Left kidney (tissue), 2 donors: ENCODE measurements around the gene TMEM51. TPM values are rescaled to one million over a fixed set of nuclear protein-coding genes. Genes with fewer than 3 reads are reported as not detected.
A peak's percentile ranks its signal among the peaks of the same experiment; 100 is the strongest.
"Not testable (repeated sequence)": the region's sequence is repeated elsewhere in the genome, so short reads cannot be mapped to it uniquely, and the experiment has no call there.

Source experiments
- DNase-seq: peaks from one replicate; pipeline ENCODE4 v3.0.0-alpha.2; 2013
- polyA plus RNA-seq: library from polyadenylated mRNA; unstranded; fragments of 120-200 nt; gene quantifications from one replicate; pipeline ENCODE4 v1.2.1, GENCODE V29; 2013; ENCODE audit not compliant: insufficient read length

TMEM51 gene
- polyA plus RNA-seq, 1 donor = 14.6 TPM

DNA sequence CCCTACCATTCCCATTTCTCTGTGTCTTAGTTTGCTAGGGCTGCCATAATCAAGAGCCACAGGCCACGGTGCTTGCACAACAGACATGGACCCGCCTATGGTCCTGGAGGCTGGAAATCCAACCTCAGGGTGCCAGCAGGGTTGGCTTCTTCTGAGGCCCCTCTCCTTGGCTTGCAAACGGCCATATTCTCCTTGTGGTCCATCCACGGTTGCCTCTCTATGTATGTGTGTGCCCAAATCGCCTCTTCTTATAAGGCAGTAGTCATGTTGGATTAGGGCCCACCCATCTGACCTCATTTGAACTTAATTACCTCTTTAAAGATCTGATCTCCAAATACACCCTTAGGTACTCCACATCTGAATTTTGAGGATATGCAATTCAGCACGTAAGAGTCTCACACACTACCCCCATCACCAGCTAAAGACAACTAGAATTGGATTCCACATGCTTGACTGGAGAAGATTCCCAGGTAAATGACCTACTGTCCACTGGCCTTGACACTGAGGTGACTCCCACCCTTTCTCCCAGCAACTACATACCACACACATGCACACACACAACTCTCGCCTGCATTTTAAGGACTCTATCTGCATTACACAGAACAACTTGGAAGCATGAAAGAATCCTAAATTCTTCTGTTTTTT is 28.3 kb upstream of the TMEM51 start:
- no peak for DNase-seq

DNA sequence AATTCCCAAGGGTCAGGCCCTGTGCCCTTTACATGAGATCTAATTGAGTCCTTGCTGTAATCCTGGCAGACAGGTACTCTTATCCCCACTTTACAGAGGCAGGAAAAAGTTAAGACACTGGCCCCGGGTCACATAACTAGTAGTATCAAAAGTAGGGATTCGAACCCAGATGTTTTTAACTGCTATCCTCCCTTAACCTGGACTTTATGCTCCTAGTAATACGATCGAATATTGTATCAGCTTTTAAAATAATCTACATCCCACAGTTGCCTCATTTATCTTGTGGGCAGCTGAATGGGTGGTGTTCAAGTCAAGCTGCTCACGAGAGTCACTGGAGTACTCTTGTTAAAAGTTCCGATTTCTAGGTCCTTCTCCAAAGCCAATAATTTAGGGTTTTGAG is 25.5 kb upstream of the TMEM51 start:
- no peak for DNase-seq

DNA sequence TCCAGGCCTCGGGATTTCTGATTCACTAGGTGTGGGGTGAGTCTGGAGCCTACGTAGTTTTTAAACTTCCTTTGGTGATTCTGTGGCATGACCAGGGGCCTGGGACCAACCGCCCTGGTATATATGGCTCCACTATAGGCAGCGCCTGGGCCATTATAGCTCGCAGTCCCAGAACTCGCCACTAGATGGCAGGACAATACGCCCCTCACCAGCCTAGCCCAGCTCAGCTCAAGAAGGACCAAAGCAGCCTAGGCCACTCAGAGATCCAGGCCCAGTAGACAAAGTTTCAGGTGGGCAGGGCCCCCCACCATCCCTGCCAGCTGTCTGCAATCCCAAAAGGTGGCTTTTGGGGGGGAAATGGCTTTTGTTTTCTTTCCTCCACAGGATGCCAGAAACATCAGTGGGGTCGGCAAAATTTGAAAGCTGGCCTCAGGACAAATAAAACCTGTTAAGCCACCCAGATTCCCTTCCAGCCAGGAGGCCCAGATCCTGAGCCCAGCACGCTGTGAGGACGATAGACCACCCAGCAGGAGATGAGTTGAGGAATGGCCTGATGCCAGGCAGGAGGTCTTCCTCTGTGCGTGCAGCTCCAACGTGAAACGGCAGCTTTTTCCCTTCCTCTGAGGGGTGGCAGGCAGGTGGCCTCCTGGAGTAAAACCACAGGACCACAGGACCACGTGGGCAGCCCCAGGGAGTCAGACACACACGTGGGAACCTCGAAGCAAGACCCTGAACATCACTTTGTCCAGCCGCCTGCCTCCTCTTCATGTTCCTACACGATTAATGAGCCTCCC is 24.8 kb upstream of the TMEM51 start:
- DNase-seq = peak; percentile 63

DNA sequence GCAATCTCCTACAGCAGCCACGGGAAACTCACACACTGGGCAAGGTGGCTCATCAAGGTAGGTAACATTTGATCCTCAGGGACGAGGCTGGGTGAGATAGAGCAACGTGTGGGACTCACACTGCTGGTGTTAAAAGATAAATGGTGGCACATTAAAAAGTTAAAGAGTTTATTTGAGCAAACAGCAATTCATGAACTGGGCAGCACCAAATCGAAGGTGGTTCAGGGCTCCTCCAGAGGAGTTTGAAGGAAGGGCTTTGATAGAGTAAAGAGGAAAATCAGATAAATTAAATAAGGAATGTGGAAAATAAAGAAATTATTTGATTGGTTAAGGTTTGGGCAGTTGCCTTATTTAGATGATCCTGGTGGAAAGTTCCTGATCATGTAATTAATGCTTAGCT is 23.6 kb upstream of the TMEM51 start:
- no peak for DNase-seq

DNA sequence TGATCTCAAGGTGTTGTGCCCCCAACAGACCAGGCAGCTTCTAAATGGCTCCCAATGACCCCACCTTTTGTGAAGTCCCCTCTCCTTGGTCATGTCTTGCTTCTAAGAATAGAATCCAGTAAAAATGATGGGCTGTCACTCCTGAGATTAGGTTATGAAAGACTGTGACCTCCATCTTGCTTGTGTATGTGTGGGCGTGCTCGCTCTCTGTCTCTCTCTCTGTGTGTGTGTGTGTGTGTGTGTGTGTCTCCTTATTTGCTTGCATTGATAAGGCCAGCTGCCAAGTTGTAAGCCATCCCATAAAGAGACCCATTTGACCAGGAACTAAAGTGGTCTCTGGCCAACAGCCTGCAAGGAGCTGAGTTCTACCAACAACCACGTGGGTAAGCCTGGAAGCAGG is 22.9 kb upstream of the TMEM51 start:
- DNase-seq = no peak

DNA sequence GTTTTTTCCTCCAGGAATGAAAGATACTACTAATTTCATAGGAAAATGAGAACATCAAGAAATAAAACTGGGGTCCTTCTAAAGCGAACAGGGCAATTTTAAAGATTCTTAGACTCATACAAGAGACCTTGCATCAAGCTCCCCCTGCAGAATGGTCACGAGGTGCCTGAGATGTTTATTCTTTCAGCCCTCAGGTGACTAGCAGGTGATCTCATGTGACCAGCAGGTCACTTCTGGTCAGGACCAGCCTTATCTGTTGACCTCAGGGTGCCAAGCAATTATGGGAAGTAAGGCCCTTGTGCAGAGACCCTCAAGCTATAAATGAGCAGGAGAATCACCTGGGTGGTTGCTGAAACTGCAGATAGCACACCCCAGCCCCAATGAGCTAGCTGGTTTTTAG is 20.6 kb upstream of the TMEM51 start:
- no peak for DNase-seq

DNA sequence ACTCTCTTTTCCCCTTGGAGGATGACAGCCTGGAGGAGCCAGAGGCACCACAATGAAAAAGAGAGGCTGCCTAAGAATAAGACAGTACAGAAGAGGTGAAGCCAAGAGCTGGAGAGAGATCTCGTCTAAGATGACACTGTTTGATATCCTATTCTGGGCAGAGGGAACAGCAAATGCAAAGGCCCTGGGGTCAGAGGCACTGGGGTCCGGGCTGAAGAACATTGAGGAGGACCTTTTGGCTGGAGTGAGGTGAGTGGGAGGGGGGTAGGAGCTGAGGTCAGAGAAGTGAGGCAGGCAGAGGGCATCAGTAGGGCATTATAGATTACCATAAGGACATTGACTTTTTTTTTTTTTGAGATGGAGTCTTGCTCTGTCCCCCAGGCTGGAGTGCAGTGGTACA is 19.3 kb upstream of the TMEM51 start:
- DNase-seq = no peak

DNA sequence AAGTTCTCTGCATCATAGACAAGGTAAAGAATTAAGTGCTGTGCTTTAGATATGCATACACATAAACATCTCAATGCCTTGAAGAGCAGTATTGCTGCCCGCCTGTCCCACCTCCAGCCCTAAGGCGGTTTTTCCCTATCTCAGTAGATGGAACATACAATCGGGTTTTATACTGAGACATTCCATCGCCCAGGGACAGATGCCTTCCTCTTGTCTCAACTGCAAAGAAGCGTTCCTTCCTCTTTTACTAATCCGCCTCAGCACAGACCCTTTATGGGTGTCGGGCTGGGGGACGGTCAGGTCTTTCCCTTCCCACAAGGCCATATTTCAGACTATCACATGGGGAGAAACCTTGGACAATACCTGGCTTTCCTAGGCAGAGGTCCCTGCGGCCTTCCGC is 17.9 kb upstream of the TMEM51 start:
- DNase-seq = not testable (repeated sequence)

DNA sequence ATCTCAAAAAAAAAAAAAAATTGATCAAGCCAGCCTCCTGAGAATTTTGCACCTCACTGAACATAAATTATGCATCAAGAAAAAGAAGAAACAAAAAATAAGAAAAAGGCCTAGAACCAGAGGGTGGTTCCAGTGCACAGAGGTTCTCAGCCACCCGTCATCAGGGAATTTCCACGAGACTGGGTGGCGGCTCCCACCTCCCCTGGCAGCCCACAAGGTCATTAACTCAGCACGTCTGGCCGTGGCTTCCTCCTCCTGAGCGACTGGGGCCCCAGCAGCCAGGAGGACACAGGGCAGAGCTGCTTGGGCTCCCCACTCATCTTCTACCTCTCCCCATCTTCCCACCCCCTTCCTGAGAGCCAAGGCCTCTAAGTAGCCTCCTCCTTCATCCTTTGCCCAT is 15.7 kb upstream of the TMEM51 start:
- no peak for DNase-seq

DNA sequence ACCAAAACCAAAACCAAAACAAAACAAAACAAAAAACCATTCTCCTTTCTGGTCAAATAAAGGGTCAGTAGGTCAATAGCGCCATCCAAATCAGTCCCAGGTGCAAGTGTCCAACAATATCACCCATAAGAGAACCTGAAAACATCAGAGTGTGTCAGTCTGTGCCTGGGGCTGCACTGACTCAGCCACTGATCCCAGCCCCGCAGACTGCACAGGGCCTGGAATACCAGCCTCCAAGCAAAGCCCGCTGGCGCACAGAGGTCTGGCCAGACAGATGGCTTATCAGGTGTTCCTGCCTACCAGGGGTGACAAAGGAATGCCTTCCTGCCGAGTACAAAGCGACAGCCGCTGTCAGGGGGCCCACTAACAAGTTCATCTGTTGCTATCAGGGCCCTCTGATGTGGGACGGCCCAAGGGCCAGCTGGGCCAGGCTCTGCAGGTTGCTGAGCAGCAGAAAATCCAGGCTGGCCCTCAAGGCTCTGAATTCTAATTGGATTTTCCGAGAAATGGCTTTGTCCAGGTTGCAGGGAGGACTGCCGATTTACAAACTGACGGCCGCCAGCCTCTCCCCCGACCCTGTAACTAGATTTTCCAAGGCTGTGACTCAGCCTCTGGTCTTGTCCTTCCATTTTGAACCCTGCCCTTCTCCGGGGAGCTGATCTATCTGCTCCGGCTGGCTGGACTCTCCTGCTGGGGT is 13.7 kb upstream of the TMEM51 start:
- DNase-seq = no peak

DNA sequence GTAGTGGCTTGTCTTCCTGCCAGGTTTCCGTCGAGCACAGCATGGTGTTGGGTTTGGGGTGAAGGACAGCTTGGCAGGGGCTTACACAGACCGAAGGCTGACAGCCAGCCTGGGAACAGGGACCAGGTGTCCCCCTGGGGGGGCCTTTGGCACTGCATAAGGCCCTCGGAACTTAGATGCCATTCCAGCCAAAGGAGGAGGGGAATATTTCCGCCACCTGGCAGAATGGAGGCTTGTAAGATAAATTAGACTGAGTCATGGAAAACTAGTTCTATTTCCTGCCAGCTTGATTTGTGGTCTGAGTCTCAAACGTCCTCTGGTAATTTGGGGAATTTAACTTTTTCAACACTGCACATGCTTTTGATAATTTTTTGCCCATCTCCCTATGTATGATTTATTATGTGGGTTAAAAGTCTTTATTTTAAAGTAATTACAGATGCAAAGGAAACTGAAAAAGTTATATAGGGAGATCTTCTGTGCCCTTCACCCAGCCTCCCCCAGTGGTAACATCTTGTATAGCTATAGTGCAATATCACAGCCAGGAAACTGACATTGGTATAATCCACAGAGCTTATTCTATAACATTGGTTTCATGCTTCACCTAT is 11.5 kb upstream of the TMEM51 start:
- no peak for DNase-seq

DNA sequence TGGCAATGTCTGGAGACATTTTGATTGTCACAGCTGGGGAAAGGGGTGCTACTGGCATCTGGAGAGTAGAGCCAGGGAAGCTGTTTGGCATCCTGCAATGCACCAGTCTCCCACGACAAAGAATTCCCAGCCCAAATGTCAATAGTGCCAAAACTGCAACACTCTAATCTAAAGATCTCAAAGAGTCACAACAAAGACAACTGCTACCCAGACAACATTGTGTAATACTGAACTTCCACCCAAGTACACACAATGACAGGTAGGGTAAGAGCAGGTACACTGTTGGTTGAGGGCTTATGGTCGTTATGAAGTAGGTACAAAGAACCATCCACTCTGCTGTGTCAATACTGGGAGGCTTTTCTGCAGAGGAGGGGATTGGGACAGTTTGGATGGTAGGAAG is 8.2 kb upstream of the TMEM51 start:
- no peak for DNase-seq

DNA sequence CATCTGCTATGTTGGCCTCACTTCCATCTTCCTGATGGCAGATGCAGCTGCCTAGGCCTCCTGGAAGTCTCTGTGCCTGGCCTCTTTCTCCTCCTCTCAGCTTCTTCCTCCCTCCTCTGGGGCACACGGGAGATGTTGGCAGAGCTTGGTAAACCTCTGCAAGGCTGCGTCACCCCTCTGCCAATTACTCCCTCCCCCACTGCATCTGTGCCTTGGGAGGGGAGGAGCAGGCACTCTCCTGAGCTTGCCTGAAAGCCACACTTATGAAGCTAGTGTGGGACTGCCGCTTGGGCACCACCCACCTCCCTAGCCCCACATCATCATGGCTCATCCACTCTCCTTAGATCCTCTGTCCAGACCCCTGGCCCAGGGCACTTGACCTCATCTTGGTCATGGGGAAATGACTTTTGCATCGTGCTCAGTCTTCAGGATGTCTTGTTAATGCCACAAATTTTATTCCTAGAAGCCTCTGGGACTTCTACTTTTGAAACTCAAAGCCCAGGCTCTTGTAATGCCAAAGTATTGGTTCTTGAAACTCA is 7.3 kb upstream of the TMEM51 start:
- no peak for DNase-seq

DNA sequence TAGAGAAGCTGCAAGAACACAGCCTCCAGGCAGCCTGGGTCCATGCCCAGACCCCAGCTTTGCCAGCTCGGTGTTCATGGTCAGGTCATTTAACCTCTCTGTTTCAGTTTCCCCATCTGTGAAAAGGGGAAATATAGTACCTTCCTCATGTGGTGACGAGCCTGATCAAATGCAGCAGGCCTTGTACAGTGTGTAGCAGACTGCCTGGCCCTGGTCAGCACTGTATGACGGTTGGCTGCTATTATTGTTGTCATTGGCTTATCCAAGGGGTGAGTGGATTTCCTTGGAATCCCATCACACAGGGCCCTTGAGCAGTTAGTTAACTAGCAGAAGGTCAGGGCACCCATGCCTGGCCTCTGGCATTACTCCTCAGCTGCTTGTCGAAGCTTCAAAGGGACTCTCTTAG is 6.6 kb upstream of the TMEM51 start:
- no peak for DNase-seq

DNA sequence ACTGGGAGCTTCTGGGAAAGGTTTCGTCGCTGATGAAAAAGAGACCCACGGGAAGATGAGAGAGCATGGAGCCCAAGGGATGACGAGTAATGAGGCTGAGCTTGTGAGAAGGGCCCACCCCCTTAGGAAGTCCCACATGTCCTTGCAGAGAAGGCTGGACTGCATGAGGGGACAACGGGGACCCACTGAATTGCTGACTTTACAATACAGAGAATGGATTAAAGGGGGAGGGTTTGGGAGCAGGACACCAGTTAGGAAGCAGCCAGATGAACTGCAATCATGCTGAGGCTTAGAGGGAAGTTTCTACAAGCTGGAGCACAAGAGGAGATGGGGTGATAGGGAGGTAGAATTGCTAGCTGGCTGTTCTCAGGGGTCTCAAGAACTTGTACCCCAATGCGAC is 5.5 kb upstream of the TMEM51 start:
- no peak for DNase-seq

DNA sequence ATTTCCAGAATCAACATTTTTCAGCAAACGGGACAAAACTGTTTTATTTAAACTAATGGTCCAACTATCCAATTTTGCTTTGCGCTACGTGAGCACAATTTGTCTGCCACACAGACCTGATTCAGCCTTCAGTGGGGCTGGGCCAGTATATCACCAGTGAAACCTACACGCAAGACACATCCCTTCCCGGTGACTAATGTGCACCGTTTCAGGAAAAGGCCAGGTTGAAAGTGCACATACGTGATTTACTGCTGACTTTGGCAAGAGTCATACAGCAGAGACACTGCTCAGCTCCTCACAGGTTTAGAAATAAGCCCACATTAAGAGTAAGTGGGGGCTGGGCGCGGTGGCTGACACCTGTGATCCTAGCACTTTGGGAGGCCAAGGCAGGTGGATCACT is 5.1 kb upstream of the TMEM51 start:
- DNase-seq = no peak

DNA sequence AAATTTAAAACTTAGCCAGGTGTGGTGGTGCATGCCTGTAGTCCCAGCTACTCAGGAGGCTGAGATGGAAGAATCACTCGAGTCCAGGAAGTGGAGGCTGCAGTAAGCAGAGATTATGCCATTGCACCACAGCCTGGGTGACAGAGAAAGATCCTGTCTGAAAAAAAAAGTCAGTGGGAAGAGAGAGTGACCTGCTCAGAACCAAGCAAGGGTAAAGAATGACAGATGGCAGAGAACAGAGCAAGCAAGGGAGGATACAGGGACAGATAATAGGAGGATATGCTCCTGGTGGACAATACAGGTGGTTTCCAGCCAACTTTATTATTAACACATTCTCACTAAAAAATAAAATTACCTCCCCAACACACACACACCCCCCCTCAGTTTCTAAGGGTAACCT is 4.6 kb upstream of the TMEM51 start:
- no peak for DNase-seq

DNA sequence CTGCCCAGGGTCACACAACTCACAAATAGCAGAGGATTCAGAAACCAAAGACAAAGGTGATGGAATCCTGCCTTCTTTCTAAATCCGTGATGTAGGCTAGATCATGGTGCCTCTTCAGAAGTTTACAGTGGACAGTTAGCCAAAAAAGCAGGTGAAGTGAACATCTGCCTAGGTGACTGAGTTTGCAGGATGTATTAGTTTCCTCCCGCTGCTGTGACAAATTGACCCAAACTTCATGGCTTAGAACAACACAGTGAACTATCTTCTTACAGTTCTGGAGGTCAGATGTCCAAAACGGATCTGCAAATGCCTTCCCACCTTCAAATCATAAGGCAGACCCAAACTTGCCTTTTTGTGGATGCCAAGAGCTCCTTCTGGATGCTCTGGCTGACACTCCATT is 3.2 kb upstream of the TMEM51 start:
- DNase-seq = no peak

DNA sequence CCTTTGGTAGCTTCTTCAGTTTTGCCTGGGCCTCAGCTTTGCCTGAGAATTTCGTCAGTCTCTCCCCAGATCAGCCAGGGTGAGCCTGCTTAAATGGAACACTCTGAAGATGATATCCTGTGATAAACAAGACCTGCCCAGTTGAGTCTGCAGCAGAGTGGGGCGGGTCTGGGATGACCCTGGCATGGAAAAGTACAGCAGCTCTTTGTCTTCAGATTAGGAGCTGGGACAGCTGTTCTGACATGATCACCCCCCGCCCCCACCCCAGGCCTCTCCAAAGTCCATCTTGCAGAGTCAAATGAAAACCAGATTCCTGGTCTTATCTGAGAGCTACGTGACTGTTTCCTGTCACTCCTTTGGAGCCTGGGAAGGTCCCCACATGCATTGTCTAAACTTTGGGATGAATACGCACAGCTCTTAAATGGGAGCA is 2.2 kb upstream of the TMEM51 start:
- DNase-seq = no peak

DNA sequence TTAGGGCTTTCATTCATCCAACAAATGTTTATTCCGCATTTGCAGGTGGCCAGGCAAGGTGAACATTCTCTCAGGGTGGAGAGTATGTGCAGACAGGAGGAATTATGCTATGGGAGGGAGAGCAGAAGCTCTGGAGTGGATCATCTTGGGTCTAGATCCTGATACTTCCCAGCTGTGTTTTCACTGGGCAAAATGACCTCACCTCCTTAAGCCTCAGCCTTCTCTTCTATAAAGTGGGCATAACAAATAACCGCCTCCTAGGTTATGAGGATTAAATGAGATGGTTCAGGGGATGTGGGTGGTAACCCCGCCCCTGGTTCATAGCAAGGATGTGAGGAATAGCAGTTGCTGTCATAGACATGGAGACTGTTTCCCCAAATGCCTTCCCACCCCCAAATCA is 1.7 kb upstream of the TMEM51 start:
- no peak for DNase-seq

DNA sequence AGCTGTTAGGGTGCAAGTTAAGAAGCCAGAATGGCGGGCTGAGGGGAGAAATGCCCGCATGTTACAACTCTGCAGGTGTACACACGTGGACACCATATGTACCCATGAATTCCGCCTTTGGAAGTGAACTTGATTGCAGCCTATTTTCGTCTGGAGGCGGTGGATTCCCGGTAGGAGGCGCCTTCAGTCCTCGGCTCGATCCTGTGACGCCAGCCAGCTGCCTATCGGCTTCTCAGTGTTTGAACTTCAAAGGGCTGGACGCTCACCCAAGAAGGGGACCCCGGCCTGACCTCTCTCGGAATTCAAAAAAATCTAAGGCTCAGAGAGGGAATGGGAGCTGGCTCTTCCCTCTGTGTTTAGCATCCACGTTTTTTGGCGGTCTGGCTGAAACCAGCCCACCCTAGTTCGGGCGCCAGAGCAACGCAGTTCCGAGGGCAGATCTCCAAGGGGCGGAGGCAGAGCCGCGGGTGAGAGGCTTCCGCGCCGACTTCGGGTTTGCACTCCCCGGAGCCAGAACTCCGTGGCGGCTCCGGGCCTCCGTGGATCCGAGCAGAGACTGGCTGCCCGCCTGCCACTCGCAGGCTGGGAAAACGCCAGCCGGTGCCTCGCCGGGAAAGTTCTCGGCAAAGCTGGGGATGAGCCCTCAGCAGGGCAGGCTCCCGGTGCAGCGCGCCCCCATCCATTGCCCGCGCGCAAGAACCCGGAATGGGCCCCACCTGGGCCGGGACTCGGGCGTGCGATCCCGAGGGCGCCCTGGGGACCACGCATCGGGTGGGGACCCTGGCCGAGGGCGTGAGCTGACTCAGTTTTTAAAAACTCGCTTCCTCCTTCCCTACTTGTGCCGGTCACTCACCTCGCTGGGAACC is 996 bp upstream of the TMEM51 start:
- DNase-seq = peak; percentile 92
